H1 (cell line): ENCODE results near the gene CELF1. TPM values are rescaled to one million over a fixed set of nuclear protein-coding genes. Genes with fewer than 3 reads are reported as not detected.

ENCODE experiments used
- CTCF ChIA-PET: fragments of 300-600 bp; sonication (Branson Sonifier 250); formaldehyde crosslinking; loops from one replicate; lab custom pipeline; 2021; ENCODE audit not compliant: partially characterized antibody; lab: Charles Lee
- POLR2A ChIA-PET: fragments of 300-600 bp; sonication (Branson Sonifier 250); formaldehyde crosslinking; loops from one replicate; lab custom pipeline; 2021; ENCODE audit warnings: inconsistent platforms; ENCODE audit not compliant: partially characterized antibody; lab: Charles Lee
- DNase-seq, 2 experiments: peaks; one replicate each; pipeline versions ENCODE4 v3.0.0 to v3.0.0-alpha.2; 2010 to 2022; ENCODE audit warnings: low spot score in 2 of 2, low read depth in 1 of 2, mixed read lengths in 1 of 2
- FAIRE-seq: peaks from 2 replicates; lab custom pipeline; 2011; peaks lifted over from hg19 to GRCh38; lab: Jason Lieb, UNC
- H2AFZ ChIP-seq: 2 replicates; pipeline ENCODE4 v1.8.1; 2012; ENCODE audit warnings: low read length, inconsistent platforms
- H2AK5ac ChIP-seq: 2 replicates; pipeline ENCODE4 v1.6.1; 2013; ENCODE audit warnings: low read depth, low read length
- H2BK120ac ChIP-seq: replicated peaks from 2 replicates; pipeline ENCODE3; 2013; ENCODE audit warnings: low read depth, low read length, inconsistent platforms
- H2BK12ac ChIP-seq: 2 replicates; pipeline ENCODE4 v1.6.1; 2013; ENCODE audit warnings: low read depth, low read length
- H2BK15ac ChIP-seq: 2 replicates; pipeline ENCODE4 v1.6.1; 2013; ENCODE audit warnings: low read length
- H2BK20ac ChIP-seq: 2 replicates; pipeline ENCODE4 v1.6.1; 2013; ENCODE audit warnings: low read length
- H2BK5ac ChIP-seq: 2 replicates; pipeline ENCODE4 v1.6.1; 2013; ENCODE audit warnings: low read depth, low read length
- H3K14ac ChIP-seq: 2 replicates; pipeline ENCODE4 v1.6.1; 2013; ENCODE audit warnings: inconsistent platforms; ENCODE audit not compliant: insufficient read length
- H3K18ac ChIP-seq: 2 replicates; pipeline ENCODE4 v1.6.1; 2013; ENCODE audit warnings: low read length; ENCODE audit errors: extremely low read depth
- H3K23ac ChIP-seq: 2 replicates; pipeline ENCODE4 v1.6.1; 2013; ENCODE audit warnings: inconsistent platforms; ENCODE audit not compliant: insufficient read length
- H3K23me2 ChIP-seq: 2 replicates; pipeline ENCODE4 v1.6.1; 2013; ENCODE audit warnings: low read depth, low read length
- H3K27ac ChIP-seq: 2 replicates; pipeline ENCODE4 v1.6.1; 2011; ENCODE audit warnings: low read depth, low read length, inconsistent platforms
- H3K27me3 ChIP-seq, 4 experiments: replicated peaks in 1 of 4; 1 replicate in 1 of 4; 2 replicates in 3 of 4; pipeline versions ENCODE4 v1.6.1 to v1.8.1; 2011 to 2013; ENCODE audit warnings: low read length in 3 of 4, mild to moderate bottlenecking in 3 of 4, inconsistent platforms in 2 of 4, mixed read lengths in 2 of 4, moderate library complexity in 1 of 4; ENCODE audit not compliant: control insufficient read depth in 3 of 4, insufficient read depth in 3 of 4; ENCODE audit errors: extremely low read depth in 1 of 4
- H3K36me3 ChIP-seq, 4 experiments: 2 replicates each; pipeline versions ENCODE4 v1.6.1 to v1.8.1; 2011 to 2013; ENCODE audit warnings: mild to moderate bottlenecking in 4 of 4, low read length in 3 of 4, moderate library complexity in 2 of 4, control low read depth in 1 of 4, inconsistent platforms in 1 of 4; ENCODE audit not compliant: insufficient read depth in 4 of 4, control insufficient read depth in 2 of 4
- H3K4ac ChIP-seq: replicated peaks from 2 replicates; pipeline ENCODE3; 2013; ENCODE audit warnings: low read length, low read depth, mixed read lengths, inconsistent platforms; ENCODE audit not compliant: insufficient read length
- H3K4me1 ChIP-seq, 4 experiments: replicated peaks in 1 of 4; 1 replicate in 1 of 4; 2 replicates in 3 of 4; pipeline versions ENCODE4 v1.6.1 to v1.8.1; 2011 to 2013; ENCODE audit warnings: low read length in 3 of 4, inconsistent platforms in 2 of 4, mixed read lengths in 1 of 4; ENCODE audit not compliant: insufficient read depth in 4 of 4, control insufficient read depth in 3 of 4
- H3K4me2 ChIP-seq, 2 experiments: 2 replicates each; pipeline versions ENCODE4 v1.6.1 to v1.8.1; 2011 to 2013; ENCODE audit warnings: low read depth in 2 of 2, low read length in 2 of 2, control low read depth in 1 of 2, inconsistent platforms in 1 of 2, mild to moderate bottlenecking in 1 of 2; ENCODE audit not compliant: insufficient read depth in 1 of 2
- H3K4me3 ChIP-seq, 4 experiments: fragments of 200-600, 300-600 bp in 1 of 4; sonication (generic), shearing (Covaris generic), sonication (Bioruptor Twin) in 1 of 4; 2 replicates each; pipeline versions ENCODE4 v1.5.1 to v1.8.1; 2011 to 2016; ENCODE audit warnings: low read length in 4 of 4, low read depth in 3 of 4, control low read depth in 2 of 4, inconsistent platforms in 2 of 4, mild to moderate bottlenecking in 2 of 4, mixed read lengths in 1 of 4, moderate library complexity in 1 of 4; ENCODE audit not compliant: insufficient read depth in 2 of 4; ENCODE audit errors: extremely low read depth in 1 of 4
- H3K56ac ChIP-seq: replicated peaks from 2 replicates; pipeline ENCODE3; 2013; ENCODE audit warnings: low read depth, mild to moderate bottlenecking, mixed read lengths, low read length, inconsistent platforms; ENCODE audit not compliant: insufficient read length
- H3K79me1 ChIP-seq: 2 replicates; pipeline ENCODE4 v1.6.1; 2013; ENCODE audit warnings: low read depth, low read length, control low read depth
- H3K79me2 ChIP-seq, 2 experiments: 2 replicates each; pipeline versions ENCODE4 v1.6.1 to v1.8.1; 2012 to 2013; ENCODE audit warnings: low read length in 2 of 2, mild to moderate bottlenecking in 2 of 2, inconsistent platforms in 1 of 2; ENCODE audit not compliant: insufficient read depth in 2 of 2, control insufficient read depth in 1 of 2
- H3K9ac ChIP-seq, 4 experiments: replicated peaks in 1 of 4; 1 replicate in 1 of 4; 2 replicates in 3 of 4; pipeline versions ENCODE4 v1.6.1 to v1.8.1; 2011 to 2013; ENCODE audit warnings: low read depth in 3 of 4, low read length in 3 of 4, control low read depth in 2 of 4, mild to moderate bottlenecking in 2 of 4, moderate library complexity in 2 of 4, inconsistent platforms in 1 of 4; ENCODE audit errors: extremely low read depth in 1 of 4
- H3K9me3 ChIP-seq, 2 experiments: 2 replicates each; pipeline versions ENCODE4 v1.6.1 to v1.8.1; 2012 to 2013; ENCODE audit warnings: mild to moderate bottlenecking in 2 of 2, moderate library complexity in 2 of 2, control low read depth in 1 of 2, inconsistent platforms in 1 of 2, low read depth in 1 of 2, low read length in 1 of 2, mixed read lengths in 1 of 2; ENCODE audit not compliant: insufficient read depth in 2 of 2
- H4K20me1 ChIP-seq, 2 experiments: replicated peaks in 1 of 2; 2 replicates each; pipeline versions ENCODE3 to v1.8.1; 2011 to 2013; ENCODE audit warnings: inconsistent platforms in 2 of 2, low read length in 2 of 2, mild to moderate bottlenecking in 1 of 2; ENCODE audit not compliant: insufficient read depth in 2 of 2, control insufficient read depth in 1 of 2
- H4K5ac ChIP-seq: 2 replicates; pipeline ENCODE4 v1.6.1; 2013; ENCODE audit warnings: low read length, low read depth, mixed read lengths, inconsistent platforms; ENCODE audit not compliant: insufficient read length
- H4K8ac ChIP-seq: 2 replicates; pipeline ENCODE4 v1.8.0; 2013; ENCODE audit warnings: mild to moderate bottlenecking, moderate library complexity, low read length, inconsistent platforms; ENCODE audit not compliant: insufficient read depth; ENCODE audit errors: extremely low read depth
- H4K91ac ChIP-seq: replicated peaks from 2 replicates; pipeline ENCODE3; 2013; ENCODE audit warnings: low read length, mixed read lengths, inconsistent platforms; ENCODE audit not compliant: insufficient read length
- ATF3 ChIP-seq: IDR thresholded peaks from 2 replicates; pipeline ENCODE4 v1.6.1; 2011; ENCODE audit warnings: low read depth, mild to moderate bottlenecking, low read length; ENCODE audit not compliant: insufficient read depth
- BCL11A ChIP-seq, 2 experiments: IDR thresholded peaks; one replicate each; pipeline ENCODE4 v1.6.1; 2011; ENCODE audit warnings: low read depth in 2 of 2, low read length in 2 of 2, mild to moderate bottlenecking in 2 of 2
- CEBPB ChIP-seq: IDR thresholded peaks from 2 replicates; pipeline ENCODE4 v1.6.1; 2012; ENCODE audit warnings: low read depth, low read length
- CHD2 ChIP-seq: IDR thresholded peaks from 2 replicates; pipeline ENCODE4 v1.6.1; 2012; ENCODE audit warnings: low read length, improper control_type of control experiment
- E2F6 ChIP-seq: IDR thresholded peaks from 2 replicates; pipeline ENCODE4 v1.6.1; 2012; ENCODE audit warnings: inconsistent platforms
- EP300 ChIP-seq, 2 experiments: IDR thresholded peaks; 1 replicate in 1 of 2; 2 replicates in 1 of 2; pipeline ENCODE4 v1.6.1; 2011 to 2012; ENCODE audit warnings: low read depth in 2 of 2, low read length in 2 of 2, mild to moderate bottlenecking in 2 of 2, borderline replicate concordance in 1 of 2, inconsistent platforms in 1 of 2, moderate library complexity in 1 of 2
- FOSL1 ChIP-seq: IDR thresholded peaks from 2 replicates; pipeline ENCODE4 v1.6.1; 2011; ENCODE audit warnings: mild to moderate bottlenecking, low read depth, low read length, moderate library complexity; ENCODE audit not compliant: insufficient read depth
- POLR2A ChIP-seq, 2 experiments: IDR thresholded peaks; 1 replicate in 1 of 2; 2 replicates in 1 of 2; pipeline ENCODE4 v1.6.1; 2011; ENCODE audit warnings: low read depth in 2 of 2, low read length in 2 of 2, mild to moderate bottlenecking in 2 of 2; ENCODE audit errors: control extremely low read depth in 1 of 2
- SP1 ChIP-seq: IDR thresholded peaks from 2 replicates; pipeline ENCODE4 v1.6.1; 2011; ENCODE audit warnings: low read depth, low read length
- SP4 ChIP-seq: IDR thresholded peaks from 2 replicates; pipeline ENCODE4 v1.6.1; 2012; ENCODE audit warnings: low read length, inconsistent platforms
- SUZ12 ChIP-seq: fragments of 200-600 bp; sonication (generic); IDR thresholded peaks from 2 replicates; pipeline ENCODE4 v1.6.1; 2012; ENCODE audit warnings: mild to moderate bottlenecking, inconsistent platforms, low read length, moderate library complexity, mixed read lengths
- TAF1 ChIP-seq: IDR thresholded peaks from 2 replicates; pipeline ENCODE4 v1.6.1; 2011; ENCODE audit warnings: mild to moderate bottlenecking, low read depth, low read length
- TAF7 ChIP-seq: optimal IDR thresholded peaks from 2 replicates; pipeline ENCODE3; 2011; ENCODE audit warnings: low read depth, mild to moderate bottlenecking, inconsistent platforms, low read length, moderate library complexity, borderline replicate concordance
- TCF12 ChIP-seq: IDR thresholded peaks from 2 replicates; pipeline ENCODE4 v1.6.1; 2011; ENCODE audit warnings: low read depth, mild to moderate bottlenecking, low read length
- polyA plus RNA-seq, 7 experiments: library from polyadenylated mRNA; depleted of rRNA in 3 of 7; stranded (reverse) in 5 of 7; unstranded in 2 of 7; fragments of >200 nt in 5 of 7; fragments of 200-250 nt in 2 of 7; gene quantifications; 1 replicate in 5 of 7; 2 replicates in 1 of 7; 4 replicates in 1 of 7; pipeline versions ENCODE4 v1.2.1 to v1.2.3, GENCODE V29; 2011 to 2013; ENCODE audit warnings: missing spikeins in 2 of 7, mixed read lengths in 2 of 7
- total RNA-seq: library from RNA; stranded (reverse); fragmentation: NEBNext Ultra II Directional; extraction: Animal tissue kit (Norgen Biotek cat#: 25700); gene quantifications from 2 replicates; pipeline ENCODE4 v1.2.1, GENCODE V29; 2021

CELF1 gene
- total and polyA plus RNA-seq, 2 of the 8 experiments (the other 6 are each of a cell fraction or from before 2014, with no cell fraction given), result 131 to 197 TPM

- Histone ChIP-seq H4K91ac (no peak overlapping the region), H3K14ac (no peak overlapping the region), H3K4me3 (no peak overlapping the region), H4K8ac (no peak overlapping the region), H3K23me2 (no peaks in the 10 kb centered on the region), H3K9ac (no peak overlapping the region; a peak in 1 of 7 replicates), H3K4ac (no peak overlapping the region), H2AFZ (no peak overlapping the region), H3K4me2 (no peak overlapping the region), H3K4me1 (no peaks in the 10 kb centered on the region; a peak in 1 of 7 replicates), H3K9me3 (no peaks in the 10 kb centered on the region), H3K27ac (no peak overlapping the region), H2AK5ac (no peak overlapping the region), H3K79me2 (no peaks in the 10 kb centered on the region), H3K18ac (no peak overlapping the region), H3K36me3 (peaks cover 37 to 96% (median 83%) of the 10 kb centered on the region in 4 experiments), H3K27me3 (no peaks in the 10 kb centered on the region), H4K5ac (no peak overlapping the region), H2BK120ac (no peak overlapping the region), H2BK20ac (no peak overlapping the region)
- ChIA-PET CTCF (no interaction called here), POLR2A (no interaction called here)
- no peak for DNase-seq
- TF ChIP-seq ATF3 (no peak), EP300 (IDR thresholded peaks at IDR 0.05; ENCODE audit: borderline replicate concordance in 1 of 2, low read depth in 2 of 2, low read length in 2 of 2) (no peak), SP1 (no peak), CHD2 (no peak), SUZ12 (no peak), E2F6 (no peak), TCF12 (no peak), TAF7 (no peak), FOSL1 (no peak), CEBPB (no peak), POLR2A (IDR thresholded peaks at IDR 0.05; ENCODE audit: control extremely low read depth in 1 of 2, low read depth in 2 of 2, low read length in 2 of 2) (no peak), SP4 (no peak), TAF1 (no peak), BCL11A (IDR thresholded peaks at IDR 0.05; ENCODE audit: low read depth in 2 of 2, low read length in 2 of 2) (no peak)
- TF ChIP-seq, all 59 proteins: peak for 0
- Histone ChIP-seq H2BK5ac (no peak overlapping the region), H3K56ac (no peak overlapping the region), H3K23ac (no peak overlapping the region), H3K79me1 (no peaks in the 10 kb centered on the region; the same call in 1 of the 2 replicates), H2BK12ac (no peak overlapping the region), H2BK15ac (no peak overlapping the region), H4K20me1 (peaks cover 4% of the 10 kb centered on the region in 2 experiments)
- FAIRE-seq, result no peak
Measured at GRCh38 chr11:47477323-47477722, 75.6 kb downstream of the CELF1 start.
